ENCODE results near the gene KIAA0753. TPM values are rescaled to one million over a fixed set of nuclear protein-coding genes. Genes with fewer than 3 reads are reported as not detected.

The KIAA0753 gene
- total and polyA plus RNA-seq, 10 of the 15 experiments (the other 5 are each of a cell fraction or from before 2014, with no cell fraction given), result 2.2 to 15.2 (median 7.7) TPM

DNA sequence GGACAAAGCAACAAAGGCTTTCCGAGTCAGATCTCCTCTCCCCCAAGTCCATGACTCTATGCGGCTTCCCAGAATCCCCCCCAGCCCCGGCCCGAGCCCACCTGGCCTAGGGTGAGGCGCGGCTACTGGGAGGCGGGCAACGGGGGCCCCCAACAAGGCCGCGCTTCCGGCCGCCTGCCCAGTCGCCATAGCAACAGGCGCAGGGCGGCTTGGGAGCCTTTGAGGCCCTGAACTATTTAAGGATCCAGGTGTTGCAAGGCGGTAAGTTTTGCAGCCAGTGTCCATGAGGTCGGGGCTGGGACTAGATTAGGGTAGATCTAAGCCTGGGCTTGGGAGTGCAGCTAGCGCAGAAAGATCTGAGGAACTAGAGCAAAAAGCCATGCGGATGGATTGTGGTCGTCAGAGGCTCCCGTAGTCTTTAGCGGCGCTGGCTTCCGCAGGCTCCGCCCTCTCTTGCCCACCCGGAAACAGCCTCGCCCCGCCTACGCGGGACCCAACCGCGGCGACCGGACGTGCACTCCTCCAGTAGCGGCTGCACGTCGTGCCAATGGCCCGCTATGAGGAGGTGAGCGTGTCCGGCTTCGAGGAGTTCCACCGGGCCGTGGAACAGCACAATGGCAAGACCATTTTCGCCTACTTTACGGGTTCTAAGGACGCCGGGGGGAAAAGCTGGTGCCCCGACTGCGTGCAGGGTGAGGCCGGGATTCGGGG lies at the start of gene KIAA0753, which contains the start of gene TXNDC17 (continued):
- peak; percentile 92 for TF ChIP-seq SIN3A (IDR thresholded peaks at IDR 0.05; ENCODE audit: low read depth, low read length)
- peak; percentile 57; the same call in 2 of the 3 replicates for TF ChIP-seq POU2F2 (IDR thresholded peaks at IDR 0.05; ENCODE audit: borderline replicate concordance, low read depth, low read length)
- no peak for TF ChIP-seq RBBP5 (conservative IDR thresholded peaks at IDR 0.05)
- 0 out of 2 replicates have a peak, but pooled peaks have one; percentile 11 for TF ChIP-seq MTA2 (IDR thresholded peaks at IDR 0.05; ENCODE audit: low read depth)
- TF ChIP-seq PAX8 (IDR thresholded peaks at IDR 0.05), result no peak
- peak; percentile 30; the same call in 1 of the 2 replicates for TF ChIP-seq TCF12 (IDR thresholded peaks at IDR 0.05; ENCODE audit: low read depth, low read length)
- peak; percentile 93 to 97 for TF ChIP-seq SRF (IDR thresholded peaks at IDR 0.05; ENCODE audit: low read depth in 2 of 2, low read length in 2 of 2)
- TF ChIP-seq STAT3 (IDR thresholded peaks at IDR 0.05; ENCODE audit: low read depth, low read length), result peak; percentile 76; the same call in 1 of the 2 replicates
- no peak for TF ChIP-seq NFXL1 (IDR thresholded peaks at IDR 0.05; ENCODE audit: borderline replicate concordance)
- TF ChIP-seq, protein P1, sequence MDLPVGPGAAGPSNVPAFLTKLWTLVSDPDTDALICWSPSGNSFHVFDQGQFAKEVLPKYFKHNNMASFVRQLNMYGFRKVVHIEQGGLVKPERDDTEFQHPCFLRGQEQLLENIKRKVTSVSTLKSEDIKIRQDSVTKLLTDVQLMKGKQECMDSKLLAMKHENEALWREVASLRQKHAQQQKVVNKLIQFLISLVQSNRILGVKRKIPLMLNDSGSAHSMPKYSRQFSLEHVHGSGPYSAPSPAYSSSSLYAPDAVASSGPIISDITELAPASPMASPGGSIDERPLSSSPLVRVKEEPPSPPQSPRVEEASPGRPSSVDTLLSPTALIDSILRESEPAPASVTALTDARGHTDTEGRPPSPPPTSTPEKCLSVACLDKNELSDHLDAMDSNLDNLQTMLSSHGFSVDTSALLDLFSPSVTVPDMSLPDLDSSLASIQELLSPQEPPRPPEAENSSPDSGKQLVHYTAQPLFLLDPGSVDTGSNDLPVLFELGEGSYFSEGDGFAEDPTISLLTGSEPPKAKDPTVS (IDR thresholded peaks at IDR 0.05; ENCODE audit: low read depth, low read length), result no peak
- no peak for TF ChIP-seq HDAC6 (IDR thresholded peaks at IDR 0.05; ENCODE audit: unreplicated experiment)
- TF ChIP-seq BRCA1 (IDR thresholded peaks at IDR 0.05; ENCODE audit: low read depth, low read length), result no peak
- 0 out of 2 replicates have a peak, but pooled peaks have one; percentile 27 for TF ChIP-seq E2F4 (IDR thresholded peaks at IDR 0.05; ENCODE audit: low read depth, low read length)
- TF ChIP-seq ZBTB40 (IDR thresholded peaks at IDR 0.05; ENCODE audit: borderline replicate concordance), result peak; percentile 89
- no peak for TF ChIP-seq KAT2A (conservative IDR thresholded peaks at IDR 0.05; ENCODE audit: control insufficient read depth, low read depth, low read length)
- TF ChIP-seq, protein P2, sequence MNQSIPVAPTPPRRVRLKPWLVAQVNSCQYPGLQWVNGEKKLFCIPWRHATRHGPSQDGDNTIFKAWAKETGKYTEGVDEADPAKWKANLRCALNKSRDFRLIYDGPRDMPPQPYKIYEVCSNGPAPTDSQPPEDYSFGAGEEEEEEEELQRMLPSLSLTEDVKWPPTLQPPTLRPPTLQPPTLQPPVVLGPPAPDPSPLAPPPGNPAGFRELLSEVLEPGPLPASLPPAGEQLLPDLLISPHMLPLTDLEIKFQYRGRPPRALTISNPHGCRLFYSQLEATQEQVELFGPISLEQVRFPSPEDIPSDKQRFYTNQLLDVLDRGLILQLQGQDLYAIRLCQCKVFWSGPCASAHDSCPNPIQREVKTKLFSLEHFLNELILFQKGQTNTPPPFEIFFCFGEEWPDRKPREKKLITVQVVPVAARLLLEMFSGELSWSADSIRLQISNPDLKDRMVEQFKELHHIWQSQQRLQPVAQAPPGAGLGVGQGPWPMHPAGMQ (IDR thresholded peaks at IDR 0.05; ENCODE audit: borderline replicate concordance), result no peak
- TF ChIP-seq ZNF274 (IDR thresholded peaks at IDR 0.05; ENCODE audit: insufficient read depth, insufficient read length), result no peak
- TF ChIP-seq SMC3 (IDR thresholded peaks at IDR 0.05; ENCODE audit: borderline replicate concordance, low read length), result no peak
- TF ChIP-seq HDGF (IDR thresholded peaks at IDR 0.05), result no peak
- peak; percentile 95 for TF ChIP-seq NKRF (conservative IDR thresholded peaks at IDR 0.05)
- TF ChIP-seq FOXM1 (IDR thresholded peaks at IDR 0.05; ENCODE audit: low read depth, low read length), result 0 out of 2 replicates have a peak, but pooled peaks have one; percentile 1
